Measurements from ENCODE around the gene CYTH3. TPM values are rescaled to one million over a fixed set of nuclear protein-coding genes. Genes with fewer than 3 reads are reported as not detected.
A peak's percentile ranks its signal among the peaks of the same experiment; 100 is the strongest.

CYTH3 gene
- polyA plus RNA-seq, 2 of the 4 experiments (the other 2 are of a cell fraction) = 18.6 to 24.2 TPM

GRCh38 chr7:6172224-6172909 is 100.1 kb downstream of the CYTH3 start:
- H3K4me1 ChIP-seq = peaks cover 9% of the 10 kb centered on the region
- no peak overlapping the region for H3K4me2 ChIP-seq
- H3K4me3 ChIP-seq = no peak overlapping the region
- DNase-seq (ENCODE audit: low read depth in 1 of 2, low spot score in 1 of 2) (no peak), FAIRE-seq (no peak), ATAC-seq (peak in 1 of 2 experiments; percentile 12; a peak in 1 of 6 replicates)
- WGBS (ENCODE audit: missing lambda C conversion rate) = 84% methylated on average over 20 of the region's 20 CpGs
- POLR2A ChIA-PET = no interaction called here
- TF ChIP-seq HOXA7 (CRISPR knock-in tag; IDR thresholded peaks at IDR 0.05) (no peak), JUNB (IDR thresholded peaks at IDR 0.05) (no peak), CHD4 (IDR thresholded peaks at IDR 0.05; ENCODE audit: borderline replicate concordance) (no peak), BHLHE40 (IDR thresholded peaks at IDR 0.05; ENCODE audit: low read depth, low read length) (no peak)
- TF ChIP-seq, protein P1, sequence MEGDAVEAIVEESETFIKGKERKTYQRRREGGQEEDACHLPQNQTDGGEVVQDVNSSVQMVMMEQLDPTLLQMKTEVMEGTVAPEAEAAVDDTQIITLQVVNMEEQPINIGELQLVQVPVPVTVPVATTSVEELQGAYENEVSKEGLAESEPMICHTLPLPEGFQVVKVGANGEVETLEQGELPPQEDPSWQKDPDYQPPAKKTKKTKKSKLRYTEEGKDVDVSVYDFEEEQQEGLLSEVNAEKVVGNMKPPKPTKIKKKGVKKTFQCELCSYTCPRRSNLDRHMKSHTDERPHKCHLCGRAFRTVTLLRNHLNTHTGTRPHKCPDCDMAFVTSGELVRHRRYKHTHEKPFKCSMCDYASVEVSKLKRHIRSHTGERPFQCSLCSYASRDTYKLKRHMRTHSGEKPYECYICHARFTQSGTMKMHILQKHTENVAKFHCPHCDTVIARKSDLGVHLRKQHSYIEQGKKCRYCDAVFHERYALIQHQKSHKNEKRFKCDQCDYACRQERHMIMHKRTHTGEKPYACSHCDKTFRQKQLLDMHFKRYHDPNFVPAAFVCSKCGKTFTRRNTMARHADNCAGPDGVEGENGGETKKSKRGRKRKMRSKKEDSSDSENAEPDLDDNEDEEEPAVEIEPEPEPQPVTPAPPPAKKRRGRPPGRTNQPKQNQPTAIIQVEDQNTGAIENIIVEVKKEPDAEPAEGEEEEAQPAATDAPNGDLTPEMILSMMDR (IDR thresholded peaks at IDR 0.05) = no peak
- no peaks in the 10 kb centered on the region for H3K9me3 ChIP-seq
- H3K27ac ChIP-seq = no peak overlapping the region
- CTCF ChIA-PET = interaction anchor here (1.1 to 2.0 kb wide), 5 partner anchors 8 to 151 kb away, joined by 3 to 12 read pairs (median 3); no protein-coding TSS in a partner anchor

- no peak for ATAC-seq
- CTCF ChIA-PET = interaction anchor here (1.4 to 2.0 kb wide), 3 partner anchors 11 to 152 kb away, joined by 3 to 5 read pairs (median 4); no protein-coding TSS in a partner anchor
- no peak overlapping the region for H3K27ac ChIP-seq
- no peak overlapping the region for H3K4me2 ChIP-seq
- H3K4me3 ChIP-seq = no peak overlapping the region
- no peaks in the 10 kb centered on the region for H3K9me3 ChIP-seq
- no peak for DNase-seq (ENCODE audit: low read depth in 1 of 2, low spot score in 1 of 2)
- 94% methylated on average over 17 of the region's 22 CpGs for WGBS (ENCODE audit: missing lambda C conversion rate)
- FAIRE-seq = no peak
- TF ChIP-seq, protein P2, sequence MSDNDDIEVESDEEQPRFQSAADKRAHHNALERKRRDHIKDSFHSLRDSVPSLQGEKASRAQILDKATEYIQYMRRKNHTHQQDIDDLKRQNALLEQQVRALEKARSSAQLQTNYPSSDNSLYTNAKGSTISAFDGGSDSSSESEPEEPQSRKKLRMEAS (IDR thresholded peaks at IDR 0.05) = no peak
- TF ChIP-seq HEYL (CRISPR knock-in tag; IDR thresholded peaks at IDR 0.05) (no peak), CBX8 (IDR thresholded peaks at IDR 0.05) (no peak), MYC (IDR thresholded peaks at IDR 0.05; ENCODE audit: borderline replicate concordance, low read length) (no peak)
- POLR2A ChIA-PET = no interaction called here
- peaks cover 9% of the 10 kb centered on the region for H3K4me1 ChIP-seq
These were observed 100.7 kb downstream of the CYTH3 start for GRCh38 chr7:6171532-6172223.

- Histone ChIP-seq H3K4me3 (no peak overlapping the region), H3K9me3 (no peaks in the 10 kb centered on the region), H3K27ac (no peak overlapping the region), H3K4me1 (peaks cover 5% of the 10 kb centered on the region), H3K4me2 (no peak overlapping the region)
- TF ChIP-seq RNF2 (IDR thresholded peaks at IDR 0.05; ENCODE audit: borderline replicate concordance, low read depth) (no peak), RARB (CRISPR knock-in tag; IDR thresholded peaks at IDR 0.05) (no peak), KDM1A (IDR thresholded peaks at IDR 0.05; ENCODE audit: low read depth) (no peak), TP53 (CRISPR knock-in tag; IDR thresholded peaks at IDR 0.05) (no peak), CBX8 (IDR thresholded peaks at IDR 0.05) (no peak)
- ChIA-PET CTCF (interaction anchor here (0.9 to 1.5 kb wide), 5 partner anchors 10 to 174 kb away, joined by 3 to 6 read pairs (median 3); no protein-coding TSS in a partner anchor), POLR2A (no interaction called here)
- no peak for FAIRE-seq
- ATAC-seq = no peak
- WGBS (ENCODE audit: missing lambda C conversion rate) = 94% methylated on average over 59 of the region's 59 CpGs
- no peak for DNase-seq (ENCODE audit: low read depth in 1 of 2, low spot score in 1 of 2)
These were observed 101.6 kb downstream of the CYTH3 start for GRCh38 chr7:6170571-6171531.

Measured in A549 (cell line).